OCI-LY3 (cell line): ENCODE measurements around the gene ST6GALNAC1.
"Not testable (repeated sequence)": the region's sequence is repeated elsewhere in the genome, so short reads cannot be mapped to it uniquely, and the experiment has no call there.

Experiments used
- H2AFZ ChIP-seq: fragments of 200-600, 300-600 bp; shearing (Covaris generic); 2 replicates; pipeline ENCODE4 v1.6.0; 2014; ENCODE audit warnings: antibody characterized with exemption, low read depth, low read length
- H3K27ac ChIP-seq: fragments of 200-600, 300-600 bp; sonication (generic); 2 replicates; pipeline ENCODE4 v1.5.1; 2014; ENCODE audit warnings: mild to moderate bottlenecking, low read length, moderate library complexity, mixed read lengths
- H3K27me3 ChIP-seq: fragments of 200-600, 300-600 bp; sonication (generic); 2 replicates; pipeline ENCODE4 v1.6.1; 2014; ENCODE audit warnings: low read depth, low read length, mixed read lengths
- H3K36me3 ChIP-seq: fragments of 200-600, 300-600 bp; sonication (generic); replicated peaks from 2 replicates; pipeline ENCODE3; 2014; ENCODE audit warnings: low read depth, low read length, mixed read lengths
- H3K4me1 ChIP-seq: fragments of 300-600, 200-600 bp; sonication (generic); 2 replicates; pipeline ENCODE4 v1.6.1; 2014; ENCODE audit warnings: low read length, mixed read lengths
- H3K4me2 ChIP-seq: fragments of 200-600, 300-600 bp; sonication (generic); 2 replicates; pipeline ENCODE4 v1.6.1; 2014; ENCODE audit warnings: low read length, mixed read lengths
- H3K4me3 ChIP-seq: fragments of 300-600, 200-600 bp; sonication (generic); 2 replicates; pipeline ENCODE4 v1.5.1; 2014; ENCODE audit warnings: antibody characterized with exemption, mild to moderate bottlenecking, low read length, moderate library complexity
- H3K79me2 ChIP-seq: fragments of 300-600, 200-600 bp; shearing (Covaris generic); 2 replicates; pipeline ENCODE4 v1.6.1; 2014; ENCODE audit warnings: mild to moderate bottlenecking, low read length, mixed read lengths
- H3K9ac ChIP-seq: fragments of 300-600, 200-600 bp; shearing (Covaris generic); 2 replicates; pipeline ENCODE4 v1.6.0; 2014; ENCODE audit warnings: mild to moderate bottlenecking, low read length, moderate library complexity
- H3K9me3 ChIP-seq: fragments of 200-600, 300-600 bp; shearing (Covaris generic); 2 replicates; pipeline ENCODE4 v1.6.1; 2014; ENCODE audit warnings: low read length, mixed read lengths; ENCODE audit not compliant: insufficient read depth
- H4K20me1 ChIP-seq: fragments of 200-600, 300-600 bp; sonication (generic); 2 replicates; pipeline ENCODE4 v1.6.1; 2016; ENCODE audit warnings: low read length, mixed read lengths; ENCODE audit not compliant: insufficient read depth
- EZH2phosphoT487 ChIP-seq: fragments of 200-600 bp; shearing (Covaris generic); IDR thresholded peaks from 2 replicates; pipeline ENCODE4 v1.6.1; 2018; ENCODE audit warnings: antibody characterized with exemption, mixed run types, low read depth
- TF ChIP-seq, protein P1 (sequence below): fragments of 200-600, 300-600 bp; sonication (generic); IDR thresholded peaks from 2 replicates; pipeline ENCODE4 v1.5.1; 2014; ENCODE audit warnings: antibody characterized with exemption, low read length, low read depth

The ST6GALNAC1 gene

GRCh38 chr17:76612977-76613851, 30.3 kb downstream of the ST6GALNAC1 start:
- TF ChIP-seq, protein P1, sequence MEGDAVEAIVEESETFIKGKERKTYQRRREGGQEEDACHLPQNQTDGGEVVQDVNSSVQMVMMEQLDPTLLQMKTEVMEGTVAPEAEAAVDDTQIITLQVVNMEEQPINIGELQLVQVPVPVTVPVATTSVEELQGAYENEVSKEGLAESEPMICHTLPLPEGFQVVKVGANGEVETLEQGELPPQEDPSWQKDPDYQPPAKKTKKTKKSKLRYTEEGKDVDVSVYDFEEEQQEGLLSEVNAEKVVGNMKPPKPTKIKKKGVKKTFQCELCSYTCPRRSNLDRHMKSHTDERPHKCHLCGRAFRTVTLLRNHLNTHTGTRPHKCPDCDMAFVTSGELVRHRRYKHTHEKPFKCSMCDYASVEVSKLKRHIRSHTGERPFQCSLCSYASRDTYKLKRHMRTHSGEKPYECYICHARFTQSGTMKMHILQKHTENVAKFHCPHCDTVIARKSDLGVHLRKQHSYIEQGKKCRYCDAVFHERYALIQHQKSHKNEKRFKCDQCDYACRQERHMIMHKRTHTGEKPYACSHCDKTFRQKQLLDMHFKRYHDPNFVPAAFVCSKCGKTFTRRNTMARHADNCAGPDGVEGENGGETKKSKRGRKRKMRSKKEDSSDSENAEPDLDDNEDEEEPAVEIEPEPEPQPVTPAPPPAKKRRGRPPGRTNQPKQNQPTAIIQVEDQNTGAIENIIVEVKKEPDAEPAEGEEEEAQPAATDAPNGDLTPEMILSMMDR = no peak
- TF ChIP-seq EZH2phosphoT487 = no peak

GRCh38 chr17:76612465-76612864, 31.1 kb downstream of the ST6GALNAC1 start:
- no peak for TF ChIP-seq EZH2phosphoT487
- TF ChIP-seq, protein P1 = no peak
- Histone ChIP-seq H3K36me3 (no peaks in the 10 kb centered on the region), H3K4me2 (no peak overlapping the region), H3K9ac (no peak overlapping the region), H3K27me3 (no peaks in the 10 kb centered on the region), H4K20me1 (no peaks in the 10 kb centered on the region), H3K79me2 (no peaks in the 10 kb centered on the region), H3K9me3 (no peaks in the 10 kb centered on the region), H3K4me3 (no peak overlapping the region), H2AFZ (no peak overlapping the region), H3K4me1 (no peaks in the 10 kb centered on the region), H3K27ac (no peak overlapping the region)

More at GRCh38 chr17:76612977-76613851, 30.3 kb downstream of the ST6GALNAC1 start:
- Histone ChIP-seq H3K27ac (no peak overlapping the region), H3K9me3 (no peaks in the 10 kb centered on the region), H3K79me2 (no peaks in the 10 kb centered on the region), H3K4me3 (no peak overlapping the region), H4K20me1 (no peaks in the 10 kb centered on the region), H3K4me2 (no peak overlapping the region), H3K4me1 (no peaks in the 10 kb centered on the region), H3K27me3 (no peaks in the 10 kb centered on the region), H3K9ac (no peak overlapping the region), H2AFZ (no peak overlapping the region), H3K36me3 (no peaks in the 10 kb centered on the region)

GRCh38 chr17:76611758-76612157, 31.8 kb downstream of the ST6GALNAC1 start:
- H2AFZ ChIP-seq = no peak overlapping the region
- H3K4me3 ChIP-seq = no peak overlapping the region
- H4K20me1 ChIP-seq = no peaks in the 10 kb centered on the region
- no peaks in the 10 kb centered on the region for H3K27me3 ChIP-seq
- H3K27ac ChIP-seq = no peak overlapping the region
- H3K36me3 ChIP-seq = no peaks in the 10 kb centered on the region
- TF ChIP-seq, protein P1 = no peak
- no peak for TF ChIP-seq EZH2phosphoT487
- no peaks in the 10 kb centered on the region for H3K79me2 ChIP-seq
- no peak overlapping the region for H3K4me2 ChIP-seq
- H3K4me1 ChIP-seq = no peaks in the 10 kb centered on the region
- no peak overlapping the region for H3K9ac ChIP-seq
- H3K9me3 ChIP-seq = no peaks in the 10 kb centered on the region

DNA sequence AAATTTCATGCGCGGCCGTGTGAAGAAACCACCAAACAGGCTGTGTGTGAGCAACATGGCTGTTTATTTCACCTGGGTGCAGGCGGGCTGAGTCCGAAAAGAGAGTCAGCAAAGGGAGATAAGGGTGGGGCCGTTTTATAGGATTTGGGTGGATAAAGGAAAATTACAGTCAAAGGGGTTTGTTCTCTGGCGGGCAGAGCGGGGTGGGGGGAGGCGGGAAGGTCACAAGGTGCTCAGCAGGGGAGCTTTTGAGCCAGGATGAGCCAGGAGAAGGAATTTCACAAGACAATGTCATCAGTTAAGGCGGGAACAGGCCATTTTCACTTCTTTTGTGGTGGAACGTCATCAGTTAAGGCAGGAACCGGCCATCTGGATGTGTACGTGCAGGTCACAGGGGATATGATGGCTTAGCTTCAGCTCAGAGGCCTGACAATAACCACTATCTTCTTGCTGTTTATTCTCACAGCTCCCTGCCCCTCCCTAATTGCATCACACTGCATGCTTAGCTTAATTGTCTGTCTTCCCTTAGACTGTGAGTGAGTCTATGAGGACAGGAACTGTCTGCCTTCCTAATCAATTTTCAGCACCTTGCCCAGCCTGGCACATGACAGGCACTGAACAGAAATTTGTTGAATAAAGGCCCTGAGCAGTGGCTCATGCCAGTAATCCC, 32.3 kb downstream of the ST6GALNAC1 start:
- not testable (repeated sequence) for H4K20me1 ChIP-seq, H3K36me3 ChIP-seq, H3K4me2 ChIP-seq, H3K4me1 ChIP-seq, H3K4me3 ChIP-seq, H2AFZ ChIP-seq, H3K27me3 ChIP-seq, H3K9ac ChIP-seq, H3K27ac ChIP-seq, H3K79me2 ChIP-seq, H3K9me3 ChIP-seq

GRCh38 chr17:76606685-76607084, 36.9 kb downstream of the ST6GALNAC1 start:
- not testable (repeated sequence) for H3K9me3 ChIP-seq, H4K20me1 ChIP-seq, H3K36me3 ChIP-seq, H3K27ac ChIP-seq, H3K4me1 ChIP-seq, H3K4me2 ChIP-seq, H3K4me3 ChIP-seq, H2AFZ ChIP-seq, H3K27me3 ChIP-seq, H3K9ac ChIP-seq, H3K79me2 ChIP-seq
